Fibroblast of mammary gland (primary cell): Measurements from ENCODE around the gene TCHP.

ENCODE experiments used
- DNase-seq: peaks from one replicate; pipeline ENCODE4 v3.0.0-alpha.2; 2010; ENCODE audit warnings: low read depth
- H3K4me3 ChIP-seq: 2 replicates; pipeline ENCODE4 v1.5.1; 2011; ENCODE audit warnings: low read depth, mild to moderate bottlenecking, low read length, moderate library complexity; ENCODE audit not compliant: control insufficient read depth
- TF ChIP-seq, protein P1 (sequence below): conservative IDR thresholded peaks from 2 replicates; pipeline ENCODE4 v1.5.1; 2011; ENCODE audit warnings: low read depth, low read length, inconsistent platforms; ENCODE audit not compliant: control insufficient read depth, insufficient read depth

The TCHP gene

DNA sequence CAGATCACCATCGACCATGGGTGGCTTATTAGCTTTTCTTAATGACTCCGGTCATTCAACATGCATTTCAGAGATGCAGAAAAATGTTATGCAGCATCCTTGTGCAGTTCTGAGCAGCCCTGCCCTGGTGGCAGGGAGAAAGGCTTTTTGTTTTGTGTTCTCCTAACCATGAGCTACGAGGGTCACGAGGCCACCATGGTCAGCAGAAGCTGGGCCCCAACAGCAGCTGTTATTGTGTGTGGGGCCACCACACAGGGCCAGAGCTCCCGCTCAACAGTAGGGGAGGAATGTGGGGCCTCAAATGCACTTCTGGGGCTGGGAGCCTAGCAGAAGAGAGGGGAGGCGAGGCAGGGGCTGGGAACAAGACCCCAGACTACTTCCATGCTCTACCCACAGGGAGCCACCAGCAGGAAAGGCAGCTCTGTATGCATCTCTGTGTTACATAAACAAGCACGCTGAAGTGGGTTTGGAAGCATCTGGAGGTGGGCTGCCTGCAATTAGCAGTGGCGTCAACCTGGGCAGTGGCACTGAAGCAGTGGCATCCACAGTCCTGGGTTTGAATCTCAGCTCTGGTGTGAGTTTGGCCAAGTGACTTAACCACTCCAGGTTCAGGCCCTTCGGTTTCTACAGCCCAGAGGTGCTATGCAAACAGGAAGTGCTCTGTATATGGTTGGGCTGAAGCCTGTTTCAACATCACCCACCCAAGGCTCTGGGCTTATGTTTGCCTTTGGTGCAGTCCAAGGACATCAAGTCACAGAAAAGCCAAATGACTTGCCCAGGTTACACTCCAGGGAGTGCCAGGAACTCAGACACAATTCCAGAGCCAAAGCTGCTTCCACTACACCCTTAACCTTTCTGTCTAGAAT is 36.0 kb upstream of the TCHP start:
- peak; percentile 17 for DNase-seq
- H3K4me3 ChIP-seq: no peak overlapping the region

DNA sequence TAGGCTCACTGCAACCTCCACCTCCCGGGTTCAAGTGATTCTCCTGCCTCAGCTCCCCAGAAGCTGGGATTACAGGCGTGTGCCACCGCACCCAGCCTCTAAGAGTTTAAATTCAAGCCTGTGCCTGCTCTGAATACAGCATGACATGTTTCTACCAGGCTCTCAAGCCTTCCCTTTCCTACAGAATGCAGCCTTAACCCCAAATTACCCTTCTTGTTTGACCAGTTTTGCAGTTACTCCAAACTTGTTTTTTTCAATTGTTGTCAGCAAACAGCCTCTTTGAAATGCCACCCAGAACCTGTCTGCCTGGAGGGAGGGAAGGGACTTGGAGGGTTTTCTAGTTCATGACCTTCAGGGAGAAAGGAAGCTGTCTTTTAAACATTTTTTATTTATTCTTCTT is 35.2 kb upstream of the TCHP start:
- no peak overlapping the region for H3K4me3 ChIP-seq
- TF ChIP-seq, protein P1, sequence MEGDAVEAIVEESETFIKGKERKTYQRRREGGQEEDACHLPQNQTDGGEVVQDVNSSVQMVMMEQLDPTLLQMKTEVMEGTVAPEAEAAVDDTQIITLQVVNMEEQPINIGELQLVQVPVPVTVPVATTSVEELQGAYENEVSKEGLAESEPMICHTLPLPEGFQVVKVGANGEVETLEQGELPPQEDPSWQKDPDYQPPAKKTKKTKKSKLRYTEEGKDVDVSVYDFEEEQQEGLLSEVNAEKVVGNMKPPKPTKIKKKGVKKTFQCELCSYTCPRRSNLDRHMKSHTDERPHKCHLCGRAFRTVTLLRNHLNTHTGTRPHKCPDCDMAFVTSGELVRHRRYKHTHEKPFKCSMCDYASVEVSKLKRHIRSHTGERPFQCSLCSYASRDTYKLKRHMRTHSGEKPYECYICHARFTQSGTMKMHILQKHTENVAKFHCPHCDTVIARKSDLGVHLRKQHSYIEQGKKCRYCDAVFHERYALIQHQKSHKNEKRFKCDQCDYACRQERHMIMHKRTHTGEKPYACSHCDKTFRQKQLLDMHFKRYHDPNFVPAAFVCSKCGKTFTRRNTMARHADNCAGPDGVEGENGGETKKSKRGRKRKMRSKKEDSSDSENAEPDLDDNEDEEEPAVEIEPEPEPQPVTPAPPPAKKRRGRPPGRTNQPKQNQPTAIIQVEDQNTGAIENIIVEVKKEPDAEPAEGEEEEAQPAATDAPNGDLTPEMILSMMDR: no peak
- DNase-seq: no peak

More for the DNA sequence above, 36.0 kb upstream of the TCHP start:
- TF ChIP-seq, protein P1: no peak

DNA sequence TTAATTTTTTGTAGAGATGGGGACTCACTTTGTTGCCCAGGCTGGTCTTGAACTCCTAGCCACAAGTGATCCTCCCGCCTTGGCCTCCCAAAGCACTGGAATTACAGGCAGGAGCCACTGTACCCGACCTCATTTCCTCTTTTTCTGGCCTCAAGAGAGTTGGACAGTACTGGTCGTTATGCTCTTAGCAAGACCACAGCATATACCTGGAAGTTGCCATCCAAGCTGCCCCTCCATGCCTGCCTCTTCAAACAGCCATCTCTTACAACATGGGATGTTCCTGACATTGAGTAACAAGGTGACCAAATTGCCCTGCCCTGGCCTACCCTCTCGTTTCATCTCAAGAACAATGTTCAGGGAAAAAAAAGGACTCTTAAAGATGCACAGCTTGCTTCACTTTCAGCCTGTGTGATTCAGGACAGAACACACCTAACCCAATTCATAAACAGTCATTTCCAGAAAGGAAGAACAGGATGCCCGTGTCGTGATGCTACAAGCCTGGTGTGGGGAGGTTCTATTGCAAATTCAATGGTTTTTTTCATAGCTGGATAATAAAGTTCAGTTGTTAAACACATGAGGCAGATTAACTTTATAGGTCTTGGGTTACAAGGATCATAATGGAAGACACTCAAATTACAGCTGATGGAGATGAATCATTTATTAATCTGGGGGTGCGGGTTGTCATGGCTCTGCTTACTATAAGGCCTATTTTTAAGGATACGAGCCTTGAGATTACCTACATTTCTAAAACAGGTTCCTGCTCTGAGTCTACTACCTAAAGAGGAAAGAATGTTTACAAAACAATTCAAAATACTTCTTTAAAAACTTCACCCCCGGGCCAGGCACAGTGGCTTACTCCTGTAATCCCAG is 31.7 kb upstream of the TCHP start:
- H3K4me3 ChIP-seq: no peak overlapping the region
- no peak for DNase-seq
- TF ChIP-seq, protein P1: no peak

DNA sequence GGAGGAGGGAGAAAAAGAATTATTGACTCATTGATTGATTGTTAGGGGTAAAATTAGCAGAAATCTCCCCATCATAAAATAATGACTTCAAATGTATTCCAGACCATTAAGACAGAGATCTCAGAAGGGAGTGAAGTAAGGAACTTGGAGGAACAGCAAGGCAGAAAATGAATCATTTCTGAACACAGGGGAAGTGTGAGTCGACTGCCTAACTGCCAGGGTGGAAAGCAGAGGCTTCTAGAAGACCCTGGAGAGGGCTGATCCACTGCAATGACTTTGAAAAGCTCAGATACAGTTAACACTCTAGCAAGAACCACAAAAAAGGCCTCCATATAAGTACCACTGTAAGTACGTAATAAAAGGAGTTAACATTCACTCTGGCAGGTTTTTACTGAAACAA is 29.4 kb upstream of the TCHP start:
- TF ChIP-seq, protein P1: no peak
- DNase-seq: peak; percentile 62
- no peak overlapping the region for H3K4me3 ChIP-seq

DNA sequence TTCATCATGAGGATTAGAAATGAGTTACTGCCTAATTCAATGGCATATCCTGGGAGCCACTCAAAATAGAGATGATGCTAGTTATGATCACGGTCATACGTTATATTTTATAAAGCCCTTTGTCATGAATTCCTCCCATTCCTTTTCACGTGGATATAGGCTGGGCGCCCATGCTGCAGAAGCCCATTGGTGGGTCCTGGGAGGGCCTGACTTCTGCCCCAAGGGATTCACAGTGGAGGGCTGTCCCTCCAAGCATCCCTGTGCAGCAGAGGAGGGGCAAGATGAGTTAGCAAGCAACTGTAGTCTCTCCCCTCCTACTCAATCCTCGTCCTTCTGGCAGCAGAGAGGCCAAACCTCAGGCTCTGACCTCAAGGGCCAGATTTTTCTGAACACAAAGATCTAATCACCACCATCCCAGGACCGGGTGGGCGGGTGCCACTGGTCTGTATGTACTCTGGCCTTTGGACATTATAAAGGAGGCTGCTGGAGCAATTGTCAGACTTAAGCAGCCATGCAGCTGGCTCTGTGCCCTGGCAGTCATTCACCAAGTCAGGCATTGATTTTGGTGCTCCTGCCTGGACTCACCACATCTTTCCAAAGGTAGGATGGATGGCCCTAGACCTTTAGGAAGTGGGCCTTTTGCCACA is 28.3 kb upstream of the TCHP start:
- no peak overlapping the region for H3K4me3 ChIP-seq
- TF ChIP-seq, protein P1: no peak
- peak; percentile 54 for DNase-seq

DNA sequence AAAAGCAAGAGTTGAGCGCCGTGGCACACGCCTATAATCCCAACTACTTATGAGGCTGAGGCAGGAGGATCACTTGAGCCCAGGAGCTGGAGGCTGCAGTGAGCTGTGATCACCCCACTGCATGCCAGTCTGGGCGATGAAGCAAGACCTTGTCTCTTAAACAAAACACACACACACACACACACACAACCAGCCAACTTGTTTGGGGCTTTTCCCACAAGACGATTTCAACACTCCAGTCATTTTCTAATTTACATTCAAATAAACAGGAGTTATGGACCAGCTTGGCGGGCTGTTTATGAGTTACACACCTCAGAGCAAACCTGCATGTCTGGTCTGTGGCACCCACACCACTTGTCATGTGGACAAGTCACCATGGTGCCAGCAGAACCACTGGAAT is 26.4 kb upstream of the TCHP start:
- no peak for DNase-seq
- TF ChIP-seq, protein P1: no peak
- no peak overlapping the region for H3K4me3 ChIP-seq
